C4-2B (cell line): Measurements from ENCODE around the gene DGKH.

Source experiments
- H3K27ac ChIP-seq: fragments of 450-650 bp; 2 replicates; pipeline ENCODE4 v1.5.1; 2017
- CTCF ChIP-seq: fragments of 450-650 bp; conservative IDR thresholded peaks from 2 replicates; pipeline ENCODE4 v1.5.1; 2017; ENCODE audit warnings: mild to moderate bottlenecking
- ZFX ChIP-seq: fragments of 450-650 bp; IDR thresholded peaks from 2 replicates; pipeline ENCODE4 v1.6.1; 2017

The DGKH gene

DNA sequence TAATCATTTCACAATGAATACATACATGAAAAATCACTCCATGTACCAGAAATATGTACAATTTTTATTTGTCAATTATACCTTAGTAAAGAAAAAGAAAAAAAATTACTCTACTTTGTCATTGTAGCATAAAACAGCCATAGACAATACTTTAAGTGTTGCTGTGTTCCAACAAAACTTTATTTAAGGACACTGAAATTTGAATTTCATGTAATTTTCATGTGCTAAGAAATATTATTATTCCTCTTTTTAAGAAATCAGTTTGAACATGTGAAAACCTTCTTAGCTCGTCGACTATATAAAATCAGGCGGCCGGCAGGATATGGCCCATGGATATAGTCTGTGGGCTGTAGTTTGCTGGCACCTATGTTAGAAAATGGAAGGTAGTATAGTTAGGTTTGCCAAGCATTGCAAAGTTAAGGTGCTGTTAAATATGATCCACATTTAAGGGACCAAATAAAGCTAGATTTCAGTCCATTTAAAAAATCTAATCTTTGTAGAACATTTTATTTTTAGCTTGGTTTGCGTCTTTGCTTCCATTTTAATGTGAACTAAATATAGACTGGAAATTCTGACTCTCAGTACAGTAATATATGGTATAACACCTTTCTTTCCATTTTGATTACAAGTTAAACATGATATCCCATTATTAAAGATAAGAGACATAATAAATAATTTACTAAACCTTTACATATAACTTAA, 6.5 kb downstream of the DGKH start:
- no peak overlapping the region for H3K27ac ChIP-seq
- TF ChIP-seq CTCF, result no peak

- TF ChIP-seq CTCF (no peak), ZFX (no peak)
- H3K27ac ChIP-seq, result no peak overlapping the region
Measured at GRCh38 chr13:42055500-42056085, 7.1 kb downstream of the DGKH start.

GRCh38 chr13:42056146-42056545, 7.7 kb downstream of the DGKH start:
- TF ChIP-seq ZFX (no peak), CTCF (no peak)
- no peak overlapping the region for H3K27ac ChIP-seq

DNA sequence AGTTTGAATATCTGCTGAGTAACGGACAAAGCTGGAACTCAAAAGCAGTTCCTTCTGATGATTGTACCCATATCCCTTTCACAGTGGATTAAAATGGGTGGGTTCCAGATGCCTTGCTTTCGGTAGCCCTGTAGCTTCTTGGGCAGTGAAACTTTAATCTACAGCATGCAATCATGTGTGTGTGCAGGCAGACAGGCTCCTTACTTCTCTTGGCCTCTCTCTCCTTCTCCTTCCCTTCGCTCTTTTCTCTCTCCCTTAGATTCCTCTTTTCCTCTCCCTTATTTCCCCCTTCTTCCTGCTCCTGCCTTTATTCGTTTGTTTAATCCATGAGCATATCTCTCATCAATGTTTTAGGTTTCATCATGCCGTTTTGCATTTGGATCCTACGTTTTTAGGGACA, 8.1 kb downstream of the DGKH start:
- no peak overlapping the region for H3K27ac ChIP-seq
- TF ChIP-seq ZFX (no peak), CTCF (no peak)

GRCh38 chr13:42057918-42058530, 9.6 kb downstream of the DGKH start:
- H3K27ac ChIP-seq, result no peak overlapping the region
- TF ChIP-seq ZFX, result no peak
- no peak for TF ChIP-seq CTCF

- no peak for TF ChIP-seq CTCF
- TF ChIP-seq ZFX, result no peak
- H3K27ac ChIP-seq, result no peak overlapping the region
Measured at GRCh38 chr13:42061943-42062342, 13.5 kb downstream of the DGKH start.

GRCh38 chr13:42063105-42063504, 14.7 kb downstream of the DGKH start:
- no peak overlapping the region for H3K27ac ChIP-seq
- TF ChIP-seq ZFX, result no peak
- TF ChIP-seq CTCF, result no peak
